GM19468 (cell line): Measurements from ENCODE around the gene RBM6.
"Not testable (repeated sequence)": the region's sequence is repeated elsewhere in the genome, so short reads cannot be mapped to it uniquely, and the experiment has no call there.

ENCODE experiments used
- ATAC-seq: cut with Tn5 transposase; IDR thresholded peaks from one replicate; pipeline ENCODE4 v1.9.1; 2021; ENCODE audit warnings: mild to moderate bottlenecking, moderate library complexity, moderate number of reproducible peaks; ENCODE audit not compliant: unreplicated experiment; ENCODE audit errors: extremely low read depth

Gene RBM6

DNA sequence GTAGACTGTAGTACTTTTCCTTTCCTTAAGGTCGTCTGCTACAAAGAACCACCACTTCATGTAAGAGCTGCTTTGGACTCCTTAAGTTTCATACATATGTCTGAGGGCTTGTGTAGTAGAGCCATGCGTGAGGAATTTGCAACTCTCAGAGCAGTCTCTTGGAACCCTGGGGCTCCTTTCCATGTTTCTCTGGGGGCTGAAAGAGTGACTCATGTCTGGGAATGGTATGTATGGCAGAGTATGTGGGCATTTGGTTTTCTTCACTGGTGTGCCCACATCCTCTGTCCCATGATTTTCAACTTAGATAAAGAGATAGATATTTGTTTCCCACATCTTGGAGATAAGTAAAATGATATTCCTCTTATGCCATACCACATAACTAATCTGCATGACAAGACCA is 128.2 kb downstream of the RBM6 start:
- no peak for ATAC-seq

DNA sequence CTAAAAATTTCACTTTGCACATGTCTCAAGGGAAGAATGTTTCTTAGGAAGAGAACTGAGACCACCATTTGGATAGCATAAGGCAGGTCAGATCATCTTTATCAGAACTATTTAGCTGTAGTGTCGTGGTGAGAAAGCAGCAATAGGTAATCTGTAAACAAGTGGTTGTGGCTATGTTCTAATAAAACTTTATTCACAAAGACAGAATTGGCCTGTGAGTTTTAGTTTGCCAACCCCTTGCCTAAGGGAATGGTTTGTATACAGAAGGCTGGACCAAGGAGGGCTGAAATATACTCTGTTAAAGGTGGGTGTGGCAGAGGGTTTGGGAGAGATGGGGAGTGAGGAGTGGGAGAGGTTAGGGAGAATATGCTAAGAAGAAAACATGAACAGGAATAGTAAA is 138.1 kb downstream of the RBM6 start:
- no peak for ATAC-seq

DNA sequence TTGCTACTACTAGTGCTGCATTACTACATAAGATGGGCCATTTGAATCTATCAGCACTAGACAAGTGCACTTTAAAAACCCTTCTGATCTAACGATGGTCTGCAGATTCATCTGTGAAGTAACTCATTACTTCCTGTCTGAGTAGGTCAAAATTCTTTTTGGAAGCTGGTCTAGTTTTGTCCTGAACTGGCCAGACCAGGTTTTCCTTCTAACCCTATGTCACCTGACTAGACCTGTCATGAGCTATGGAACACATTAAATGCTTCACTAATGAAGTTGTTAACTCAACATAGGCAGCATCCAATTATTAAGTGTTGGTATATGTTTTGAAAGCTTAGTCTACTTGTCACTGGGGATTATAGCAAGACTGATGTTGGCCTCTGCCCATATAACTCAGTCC is 138.7 kb downstream of the RBM6 start:
- no peak for ATAC-seq

DNA sequence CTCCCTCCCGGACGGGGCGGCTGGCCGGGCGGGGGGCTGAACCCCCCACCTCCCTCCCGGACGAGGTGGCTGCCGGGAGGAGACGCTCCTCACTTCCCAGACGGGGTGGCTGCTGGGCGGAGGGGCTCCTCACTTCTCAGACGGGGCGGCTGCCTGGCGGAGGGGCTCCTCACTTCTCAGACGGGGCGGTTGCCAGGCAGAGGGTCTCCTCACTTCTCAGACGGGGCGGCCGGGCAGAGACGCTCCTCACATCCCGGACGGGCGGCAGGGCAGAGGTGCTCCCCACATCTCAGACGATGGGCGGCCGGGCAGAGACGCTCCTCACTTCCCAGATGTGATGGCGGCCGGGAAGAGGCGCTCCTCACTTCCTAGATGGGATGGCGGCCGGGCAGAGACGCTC is 145.0 kb downstream of the RBM6 start:
- not testable (repeated sequence) for ATAC-seq

DNA sequence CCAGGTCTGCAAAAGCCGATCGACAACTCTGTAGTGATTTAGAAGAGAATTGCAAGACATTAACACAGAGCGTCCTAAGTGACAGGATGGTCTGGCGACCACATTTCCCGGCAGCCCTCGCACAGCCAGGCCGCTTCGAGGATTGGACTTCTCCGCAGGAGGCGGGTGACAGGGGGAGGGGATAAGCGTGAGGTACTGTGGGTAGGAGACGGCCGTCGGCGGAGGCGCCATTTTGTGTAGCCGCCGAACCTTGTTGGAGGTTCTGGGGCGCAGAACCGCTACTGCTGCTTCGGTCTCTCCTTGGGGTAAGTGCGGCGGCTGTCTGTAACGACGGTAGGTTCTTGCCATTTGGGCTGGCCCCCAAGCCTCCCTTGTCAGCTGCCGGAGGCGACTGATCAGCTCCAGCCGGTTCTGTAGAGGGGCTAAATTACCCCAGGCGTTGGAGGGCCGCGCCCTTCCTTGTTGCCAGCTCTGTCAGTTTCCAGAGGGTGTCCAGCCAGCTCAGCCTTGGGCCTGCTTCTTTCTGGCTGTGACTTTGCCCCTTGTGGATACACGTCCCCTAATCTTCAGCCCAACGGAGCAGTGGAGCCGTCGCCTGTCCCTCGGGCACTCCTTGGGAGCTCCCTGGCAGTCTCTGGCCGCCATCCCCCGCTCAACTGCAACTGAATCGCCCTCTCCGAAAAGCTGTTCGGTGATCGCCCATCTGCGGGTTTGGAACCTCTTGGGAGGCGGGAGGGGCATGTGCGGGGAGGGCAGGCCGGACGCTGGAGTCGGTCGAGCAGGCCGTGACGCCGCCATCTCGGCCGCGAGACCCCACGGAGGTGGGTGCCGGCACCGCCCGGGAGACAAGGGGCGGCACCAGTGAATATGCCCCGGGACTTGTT is 149.0 kb downstream of the RBM6 start, which contains the start of gene RBM5:
TSS of gene RBM5 (plus strand) at position 195 of the 884 bp plus-strand sequence. CDS start 1,516 bp downstream, outside the sequence.
- ATAC-seq: peak; percentile 86

DNA sequence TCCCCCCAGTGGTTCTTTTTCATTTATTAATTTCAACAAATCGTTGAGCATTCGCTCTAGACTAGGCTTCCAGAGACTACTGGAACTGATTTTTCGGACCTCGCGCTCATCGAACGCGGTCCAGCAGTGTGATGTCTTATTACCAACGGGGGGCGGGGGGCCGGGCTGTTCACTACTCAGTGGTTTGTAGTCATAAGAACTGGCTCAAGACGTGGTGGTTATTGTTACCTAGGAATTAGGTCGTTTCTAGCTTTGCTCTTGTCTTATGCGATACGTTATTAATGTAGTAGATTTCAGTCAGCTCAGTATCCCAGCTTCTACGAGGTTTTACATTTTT is 149.6 kb downstream of the RBM6 start:
- no peak for ATAC-seq

DNA sequence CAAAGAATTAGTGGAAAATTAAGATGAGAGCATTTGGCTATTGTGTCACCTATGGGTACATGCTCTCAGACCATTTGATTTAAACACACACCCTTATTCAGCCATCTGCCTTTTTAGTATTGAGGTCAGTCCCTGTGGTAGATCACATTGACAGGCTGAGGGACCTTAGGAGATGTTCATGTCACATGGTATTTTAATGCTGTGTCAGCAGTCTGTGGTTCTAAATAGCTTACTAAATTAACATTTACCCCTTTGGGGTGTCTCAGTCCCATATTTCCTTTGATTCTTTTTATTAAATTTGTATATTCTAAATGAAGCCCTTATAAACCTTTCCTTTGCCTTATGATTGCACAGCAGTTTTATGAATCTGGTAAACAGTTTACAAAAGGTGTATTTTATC is 151.0 kb downstream of the RBM6 start:
- no peak for ATAC-seq

DNA sequence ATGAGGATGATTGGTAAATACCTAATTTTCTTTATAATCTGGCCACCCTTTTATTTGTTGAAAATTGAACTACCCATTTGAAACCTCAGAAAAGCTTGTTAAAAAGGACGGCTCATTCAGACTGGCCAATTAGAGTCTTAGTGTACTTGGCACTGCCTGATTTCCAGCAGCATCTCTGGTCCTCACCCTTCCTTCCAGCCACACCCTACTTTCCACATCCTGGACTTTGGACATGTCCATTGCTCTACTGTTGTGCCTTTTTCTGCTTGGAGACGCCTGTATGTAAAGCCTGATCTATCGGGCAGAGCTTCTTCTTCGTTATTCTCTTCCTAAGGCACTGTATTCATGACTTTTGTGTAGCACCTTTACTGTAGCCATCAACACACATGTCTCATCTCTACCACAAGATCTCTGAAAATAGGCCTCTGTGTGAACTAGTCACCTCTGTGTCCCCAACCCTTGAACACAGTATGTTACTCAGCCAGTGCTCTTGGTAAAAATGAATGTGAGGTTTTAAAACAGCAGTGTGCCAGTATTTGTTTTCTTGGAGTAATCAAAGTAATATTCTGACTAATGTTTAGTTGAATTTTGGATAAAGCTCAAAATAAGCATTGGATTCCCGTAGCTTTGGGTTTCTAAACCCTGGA is 155.5 kb downstream of the RBM6 start:
- no peak for ATAC-seq

DNA sequence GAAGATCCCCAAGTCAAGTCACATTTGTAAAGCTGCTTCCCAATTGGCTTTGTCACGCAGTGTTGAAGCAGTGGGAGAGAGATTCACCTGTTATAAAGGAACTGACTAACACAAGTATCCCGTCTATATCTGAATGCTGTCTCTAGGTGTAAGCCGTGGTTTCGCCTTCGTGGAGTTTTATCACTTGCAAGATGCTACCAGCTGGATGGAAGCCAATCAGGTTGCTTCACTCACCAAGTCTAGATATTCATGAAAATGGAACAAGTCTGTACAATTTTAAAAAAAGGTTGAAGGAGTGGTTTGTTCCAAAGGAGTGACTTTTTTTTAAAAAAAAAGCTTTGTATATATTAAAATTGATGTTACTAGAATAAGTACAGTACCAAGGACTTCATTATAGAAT is 160.4 kb downstream of the RBM6 start:
- no peak for ATAC-seq

DNA sequence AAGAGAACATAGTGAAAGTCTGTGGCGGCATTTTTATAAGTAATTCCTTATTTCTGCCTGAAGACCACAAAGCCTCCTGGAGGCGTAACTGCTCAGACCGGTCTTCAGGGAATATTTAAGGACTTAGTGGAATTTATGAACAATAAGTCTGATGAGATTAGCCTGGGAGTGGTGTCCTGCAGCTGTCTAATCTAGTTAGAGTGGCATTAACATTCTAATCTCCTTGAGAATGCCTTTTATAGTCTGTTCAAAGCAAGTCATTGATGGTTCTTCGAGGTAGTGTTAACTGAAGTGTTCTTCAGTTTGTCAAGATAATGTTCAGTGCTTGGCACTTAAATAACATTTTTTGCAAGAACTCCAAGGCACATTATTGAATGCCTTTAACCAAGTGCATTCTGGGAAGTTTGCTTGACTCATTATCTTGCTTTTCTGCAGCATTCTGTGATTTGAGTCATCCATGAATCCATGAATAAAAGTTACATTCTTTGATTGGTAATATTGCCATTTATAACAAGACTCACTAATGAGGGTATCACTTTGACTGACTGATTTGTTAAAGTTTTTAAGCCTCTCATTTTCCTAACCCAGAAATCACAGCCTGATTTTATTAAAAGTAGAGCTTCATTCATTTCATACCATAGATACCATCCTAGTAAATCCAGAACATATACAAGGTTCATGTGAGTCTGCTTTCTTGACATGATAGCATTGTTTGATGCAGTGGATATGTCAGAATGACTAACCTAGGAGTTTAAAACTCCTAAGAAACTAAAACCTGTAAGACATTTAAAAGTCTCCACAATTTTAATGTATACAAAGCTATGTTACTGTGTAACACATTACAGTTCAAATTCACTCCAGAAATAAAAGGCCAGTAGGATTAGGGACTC is 161.3 kb downstream of the RBM6 start:
- no peak for ATAC-seq

DNA sequence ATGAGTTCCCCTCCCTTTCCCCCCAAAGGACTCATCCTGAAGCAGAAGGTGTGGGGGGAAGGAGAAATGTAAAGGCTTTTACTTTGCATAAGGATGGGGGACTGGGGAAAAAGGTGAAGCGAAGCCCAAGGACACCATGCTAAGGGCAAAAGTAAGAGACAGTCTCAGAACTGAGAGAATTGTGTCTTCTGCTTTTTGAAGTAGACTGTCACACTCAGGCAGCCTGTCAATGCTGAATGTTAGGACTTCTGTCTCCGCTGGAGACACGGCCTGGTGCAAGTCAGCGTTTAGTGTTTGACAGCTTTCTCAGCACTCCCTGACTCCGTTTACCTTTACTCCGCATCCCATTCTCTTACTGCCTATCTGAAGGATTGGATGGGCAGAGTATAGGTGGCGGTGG is 162.6 kb downstream of the RBM6 start:
- ATAC-seq: no peak

DNA sequence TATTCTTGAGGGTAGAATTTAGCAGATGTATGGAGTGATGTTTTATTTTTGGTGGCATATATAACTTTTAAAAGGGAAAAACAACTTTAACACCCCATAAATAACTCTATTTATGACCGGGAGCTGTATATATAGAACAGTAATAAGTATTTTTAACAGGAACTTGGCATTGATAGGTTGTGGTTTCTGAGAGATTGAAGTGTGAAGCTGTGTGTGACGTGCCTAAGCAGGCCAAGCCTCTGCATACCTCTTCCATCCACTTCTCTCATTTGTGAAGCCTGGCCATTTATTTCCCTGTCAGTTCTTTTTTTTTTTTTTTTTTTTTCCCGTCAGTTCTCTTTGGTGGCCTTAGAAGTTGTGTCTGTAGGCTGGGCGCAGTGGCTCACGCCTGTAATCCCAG is 171.8 kb downstream of the RBM6 start:
- no peak for ATAC-seq

DNA sequence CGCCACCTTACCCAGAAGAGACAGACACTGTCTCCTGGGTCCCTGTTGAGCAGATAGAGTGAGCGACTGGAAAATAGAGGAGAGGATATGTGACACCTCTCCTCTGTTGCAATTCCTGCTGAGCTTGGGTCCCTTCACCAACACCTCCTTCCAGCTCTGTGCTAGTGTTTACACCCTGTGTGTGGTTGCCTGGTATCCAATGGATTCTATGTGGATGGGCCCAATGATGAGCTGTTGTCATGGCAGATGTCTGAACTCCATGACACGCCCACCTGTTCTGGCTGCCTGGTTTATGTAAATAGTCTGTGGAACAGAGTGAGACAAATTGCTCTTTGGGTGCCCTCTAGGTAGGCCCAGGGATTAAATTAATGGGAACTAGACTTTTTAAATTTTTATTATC is 172.5 kb downstream of the RBM6 start:
- ATAC-seq: no peak

DNA sequence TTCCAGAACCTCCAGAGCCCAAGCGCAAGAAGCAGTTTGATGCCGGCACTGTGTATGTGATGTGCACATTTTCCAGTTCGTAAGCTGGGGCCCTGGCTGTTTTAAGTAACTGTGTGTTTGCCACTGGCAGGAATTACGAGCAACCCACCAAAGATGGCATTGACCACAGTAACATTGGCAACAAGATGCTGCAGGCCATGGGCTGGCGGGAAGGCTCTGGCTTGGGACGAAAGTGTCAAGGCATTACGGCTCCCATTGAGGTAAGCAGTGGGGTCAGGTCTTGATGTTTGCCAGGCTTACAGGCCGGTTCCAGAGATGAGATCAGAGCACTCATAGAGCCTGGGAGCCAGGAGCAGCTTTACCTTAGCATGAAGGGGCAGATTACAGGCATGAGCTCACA is 177.2 kb downstream of the RBM6 start:
- ATAC-seq: no peak

DNA sequence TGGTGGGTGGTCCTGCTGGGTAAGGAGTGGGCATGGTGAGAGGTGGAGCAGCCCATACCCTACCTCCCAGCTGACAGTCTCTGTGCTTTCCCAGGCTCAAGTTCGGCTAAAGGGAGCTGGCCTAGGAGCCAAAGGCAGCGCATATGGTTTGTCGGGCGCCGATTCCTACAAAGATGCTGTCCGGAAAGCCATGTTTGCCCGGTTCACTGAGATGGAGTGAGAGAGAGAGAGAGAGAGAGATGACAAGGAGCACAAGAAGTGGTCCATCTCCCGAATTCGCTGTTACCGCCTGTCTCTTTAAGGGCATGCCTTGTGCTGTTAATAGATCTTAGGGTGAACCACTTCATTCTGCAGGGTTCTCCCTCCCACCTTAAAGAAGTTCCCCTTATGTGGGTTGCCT is 178.3 kb downstream of the RBM6 start:
- ATAC-seq: no peak

DNA sequence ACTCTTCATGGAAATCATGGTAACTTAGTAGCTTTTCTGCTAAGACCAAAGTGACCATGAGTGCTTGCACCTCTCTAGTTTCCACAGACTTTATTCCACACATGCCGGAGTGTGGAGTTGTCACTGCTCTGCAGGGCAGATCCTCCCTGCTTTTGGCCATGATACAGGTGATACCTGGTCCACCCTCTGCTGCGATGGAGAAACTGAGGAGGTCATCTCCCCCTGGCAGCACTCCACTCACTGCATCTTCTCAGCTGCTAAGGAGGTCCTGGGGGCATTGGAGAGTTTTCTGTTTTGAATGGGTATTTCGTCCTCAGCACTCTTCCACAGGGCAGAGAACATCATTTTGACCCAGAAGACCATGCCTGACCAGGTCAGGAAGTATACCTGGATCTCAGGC is 179.8 kb downstream of the RBM6 start:
- ATAC-seq: no peak

DNA sequence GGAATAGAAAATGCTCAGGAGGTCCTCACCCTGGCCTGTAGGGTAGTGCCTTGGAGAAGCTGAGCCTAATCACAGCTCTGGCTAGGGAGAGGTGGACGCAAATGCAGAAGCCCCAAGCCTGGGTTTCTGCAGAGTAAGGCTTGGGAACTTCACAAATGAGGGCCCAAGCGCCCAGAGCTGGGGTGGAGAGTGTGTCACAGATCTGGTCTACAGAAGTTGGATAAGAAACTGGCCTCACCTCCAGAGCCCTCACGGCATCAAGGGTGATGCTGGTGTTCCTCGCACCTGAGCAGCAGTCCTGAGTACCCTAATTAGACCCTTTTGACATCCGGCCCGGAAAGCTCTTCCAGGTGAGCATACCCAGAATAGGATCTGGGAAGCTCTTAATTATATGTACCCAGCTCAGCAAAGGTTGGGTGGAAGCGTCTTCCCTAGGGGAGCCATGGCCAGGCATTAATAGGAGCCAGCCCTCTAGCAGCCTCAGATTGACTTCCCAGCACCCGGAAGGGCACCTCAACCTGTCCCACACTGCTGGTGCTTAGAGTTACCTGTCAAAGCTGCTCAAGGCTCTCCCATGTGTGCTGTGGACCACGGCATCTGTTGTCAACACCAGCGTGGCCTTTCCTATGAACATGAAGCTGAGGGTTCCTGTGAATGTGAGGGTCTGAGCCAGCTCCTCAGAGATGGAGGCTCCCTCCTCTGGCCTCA is 180.6 kb downstream of the RBM6 start:
- no peak for ATAC-seq

DNA sequence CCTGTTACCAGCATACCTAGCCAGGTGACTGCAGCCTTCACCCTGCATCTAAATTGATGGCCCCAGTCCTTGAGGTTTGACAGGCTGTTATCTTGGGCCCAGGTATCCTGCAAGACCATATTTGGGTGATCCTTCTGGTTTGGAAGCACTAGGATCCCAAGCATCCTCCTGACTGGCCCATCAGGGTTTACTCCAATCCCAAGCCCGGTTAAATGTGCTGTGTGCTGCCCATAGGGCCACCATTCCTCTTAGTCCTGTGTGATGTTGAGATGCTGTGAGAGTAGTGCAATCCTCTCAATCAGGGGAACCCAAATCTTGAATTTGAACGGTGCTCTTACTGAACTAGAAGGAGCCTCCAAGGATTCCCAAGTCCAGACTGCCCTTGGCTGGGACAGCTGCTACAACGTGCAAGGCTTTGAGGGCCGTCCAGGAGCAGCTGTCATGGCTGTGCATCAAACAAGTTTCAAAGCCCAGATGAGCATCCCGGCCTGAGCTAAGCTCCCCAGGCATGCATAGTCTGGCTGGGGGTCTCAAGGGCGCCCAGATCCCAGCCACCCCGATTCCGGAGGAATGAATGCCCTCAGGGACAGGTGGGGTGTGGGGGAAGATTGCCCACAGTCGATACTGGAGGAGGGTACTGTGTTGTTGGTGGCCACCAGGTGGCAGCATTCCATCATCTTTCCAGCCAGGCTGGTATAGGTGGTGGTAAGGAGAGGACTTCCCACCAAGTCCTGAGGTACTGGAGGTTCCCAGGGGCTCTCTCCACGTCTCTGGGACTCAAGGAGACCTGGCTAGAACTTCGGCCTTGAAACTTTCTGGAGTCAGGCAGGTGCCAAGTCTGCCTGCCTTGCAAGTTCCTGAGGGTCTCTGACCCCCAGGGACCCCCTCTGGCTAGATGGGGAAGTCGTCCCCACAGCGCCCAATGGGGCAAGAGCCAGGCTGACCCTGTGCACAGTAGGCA is 181.4 kb downstream of the RBM6 start:
- ATAC-seq: no peak

DNA sequence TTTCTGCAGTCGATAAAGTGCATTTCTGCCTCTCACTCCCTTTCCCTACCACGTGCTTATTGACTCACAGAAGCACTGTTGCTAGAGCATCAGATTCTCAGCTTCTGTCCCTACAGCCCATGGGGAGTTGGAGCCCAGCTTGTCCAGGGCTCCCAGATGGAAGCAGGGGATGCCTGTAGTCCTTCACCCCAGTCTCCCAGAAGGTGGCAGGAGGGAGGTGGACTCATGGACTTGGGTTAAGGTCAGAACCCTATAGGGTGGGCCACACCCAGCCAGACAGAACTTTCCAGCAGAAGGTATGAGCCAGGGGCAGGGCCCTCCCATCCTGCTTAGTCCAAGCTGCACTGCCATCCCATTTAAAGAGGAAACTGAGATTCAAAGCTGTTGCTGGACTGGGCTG is 182.1 kb downstream of the RBM6 start:
- ATAC-seq: no peak
